Measurements from ENCODE around the gene GJA3. TPM values are rescaled to one million over a fixed set of nuclear protein-coding genes. Genes with fewer than 3 reads are reported as not detected.
A peak's percentile ranks its signal among the peaks of the same experiment; 100 is the strongest.

The GJA3 gene
- total RNA-seq, 1 experiment from 2014 or later, result 3.9 TPM

DNA sequence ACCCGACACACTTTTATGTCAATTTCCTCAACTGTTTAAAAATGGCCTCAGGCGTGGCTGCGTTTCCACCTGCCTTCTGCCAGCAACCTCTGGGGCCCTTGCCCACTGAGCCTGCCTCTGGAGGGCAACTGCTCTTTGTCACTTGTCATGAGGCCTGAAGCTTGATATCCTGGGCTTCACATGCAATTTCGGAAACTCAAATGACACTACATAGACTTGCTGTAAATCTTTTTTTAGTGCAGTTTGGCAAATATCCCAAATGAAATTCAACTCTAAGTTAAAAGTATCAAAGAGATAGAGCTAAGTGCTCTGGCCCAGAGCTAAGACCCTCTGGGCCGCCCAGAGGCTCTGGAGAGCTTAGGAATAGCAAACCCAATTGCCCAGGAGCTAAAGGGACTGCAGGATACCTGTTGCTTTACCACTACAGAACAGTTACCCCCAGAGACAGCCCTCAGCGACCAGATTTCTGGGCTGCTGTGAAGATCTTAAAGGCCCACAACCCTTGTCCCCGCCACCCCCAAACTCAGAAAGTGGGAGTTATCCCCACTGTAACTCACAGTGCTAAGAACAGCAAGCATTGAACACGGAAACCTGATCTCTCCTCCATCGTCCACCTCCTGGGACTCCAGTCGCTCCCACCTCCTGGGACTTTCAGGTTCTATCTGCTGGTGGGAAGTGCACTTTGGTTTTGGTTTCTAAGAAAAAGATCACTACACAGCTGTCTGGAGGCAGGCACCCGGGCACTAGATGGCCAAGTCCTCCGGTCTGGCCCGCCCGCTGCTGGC is 19.4 kb downstream of the GJA3 start:
- intact Hi-C loops (cut with micrococcal nuclease; ENCODE audit: unreplicated experiment), result no loop called here
- no peak for TF ChIP-seq CTCF (IDR thresholded peaks at IDR 0.05; ENCODE audit: unreplicated experiment)
- H3K9me3 Mint-ChIP-seq (ENCODE audit: low read depth, unreplicated experiment), result no peaks in the 10 kb centered on the region
- CTCF ChIA-PET, result interaction anchor here (0.6 kb wide), 1 partner anchor 13 kb away, joined by 4 read pairs; no protein-coding TSS in a partner anchor
- H3K36me3 Mint-ChIP-seq (ENCODE audit: insufficient read depth, unreplicated experiment), result no peaks in the 10 kb centered on the region
- no peaks in the 10 kb centered on the region for H3K27me3 Mint-ChIP-seq (ENCODE audit: unreplicated experiment)
- no peaks in the 10 kb centered on the region for H3K4me1 Mint-ChIP-seq (ENCODE audit: low read depth, unreplicated experiment)
- no peak overlapping the region for H3K27ac Mint-ChIP-seq (ENCODE audit: unreplicated experiment)
- no peak overlapping the region for H3K4me3 Mint-ChIP-seq (ENCODE audit: low read depth, unreplicated experiment)
- DNase-seq, result no peak
- BruUV-seq (replicated peaks), result no TSS peak

DNA sequence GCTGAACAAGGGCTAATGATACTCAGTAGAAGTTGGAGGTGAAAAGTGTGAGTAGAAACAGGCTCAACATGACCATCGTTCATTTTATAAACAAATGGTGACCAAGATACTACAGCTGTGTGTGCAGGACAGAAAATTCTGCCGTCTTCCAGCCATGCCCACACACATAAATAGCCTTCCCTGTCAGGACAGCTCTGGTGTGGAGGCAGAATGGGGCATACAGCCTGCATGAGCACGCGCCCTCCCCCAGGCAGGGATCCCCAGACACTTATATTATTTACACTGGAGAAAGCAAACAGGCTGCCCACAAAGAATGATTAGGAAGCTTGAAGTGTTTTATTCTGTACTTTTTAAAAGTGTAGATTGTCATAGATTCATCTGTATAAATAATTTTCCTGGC is 20.4 kb downstream of the GJA3 start:
- Mint-ChIP-seq H3K27me3 (ENCODE audit: unreplicated experiment) (no peaks in the 10 kb centered on the region), H3K27ac (ENCODE audit: unreplicated experiment) (no peak overlapping the region), H3K4me1 (ENCODE audit: low read depth, unreplicated experiment) (no peaks in the 10 kb centered on the region), H3K9me3 (ENCODE audit: low read depth, unreplicated experiment) (no peaks in the 10 kb centered on the region), H3K4me3 (ENCODE audit: low read depth, unreplicated experiment) (no peak overlapping the region), H3K36me3 (ENCODE audit: insufficient read depth, unreplicated experiment) (no peaks in the 10 kb centered on the region)
- BruUV-seq (replicated peaks), result no TSS peak
- no peak for DNase-seq
- CTCF ChIA-PET, result no interaction called here
- intact Hi-C loops (cut with micrococcal nuclease; ENCODE audit: unreplicated experiment), result no loop called here
- no peak for TF ChIP-seq CTCF (IDR thresholded peaks at IDR 0.05; ENCODE audit: unreplicated experiment)

GRCh38 chr13:20137875-20138274 is 23.0 kb downstream of the GJA3 start:
- Mint-ChIP-seq H3K27me3 (ENCODE audit: unreplicated experiment) (no peaks in the 10 kb centered on the region), H3K27ac (ENCODE audit: unreplicated experiment) (no peak overlapping the region), H3K4me1 (ENCODE audit: low read depth, unreplicated experiment) (no peaks in the 10 kb centered on the region), H3K4me3 (ENCODE audit: low read depth, unreplicated experiment) (no peak overlapping the region), H3K36me3 (ENCODE audit: insufficient read depth, unreplicated experiment) (no peaks in the 10 kb centered on the region), H3K9me3 (ENCODE audit: low read depth, unreplicated experiment) (no peaks in the 10 kb centered on the region)
- no TSS peak for BruUV-seq (replicated peaks)
- no peak for TF ChIP-seq CTCF (IDR thresholded peaks at IDR 0.05; ENCODE audit: unreplicated experiment)
- no peak for DNase-seq
- CTCF ChIA-PET, result no interaction called here
- intact Hi-C loops (cut with micrococcal nuclease; ENCODE audit: unreplicated experiment), result no loop called here

DNA sequence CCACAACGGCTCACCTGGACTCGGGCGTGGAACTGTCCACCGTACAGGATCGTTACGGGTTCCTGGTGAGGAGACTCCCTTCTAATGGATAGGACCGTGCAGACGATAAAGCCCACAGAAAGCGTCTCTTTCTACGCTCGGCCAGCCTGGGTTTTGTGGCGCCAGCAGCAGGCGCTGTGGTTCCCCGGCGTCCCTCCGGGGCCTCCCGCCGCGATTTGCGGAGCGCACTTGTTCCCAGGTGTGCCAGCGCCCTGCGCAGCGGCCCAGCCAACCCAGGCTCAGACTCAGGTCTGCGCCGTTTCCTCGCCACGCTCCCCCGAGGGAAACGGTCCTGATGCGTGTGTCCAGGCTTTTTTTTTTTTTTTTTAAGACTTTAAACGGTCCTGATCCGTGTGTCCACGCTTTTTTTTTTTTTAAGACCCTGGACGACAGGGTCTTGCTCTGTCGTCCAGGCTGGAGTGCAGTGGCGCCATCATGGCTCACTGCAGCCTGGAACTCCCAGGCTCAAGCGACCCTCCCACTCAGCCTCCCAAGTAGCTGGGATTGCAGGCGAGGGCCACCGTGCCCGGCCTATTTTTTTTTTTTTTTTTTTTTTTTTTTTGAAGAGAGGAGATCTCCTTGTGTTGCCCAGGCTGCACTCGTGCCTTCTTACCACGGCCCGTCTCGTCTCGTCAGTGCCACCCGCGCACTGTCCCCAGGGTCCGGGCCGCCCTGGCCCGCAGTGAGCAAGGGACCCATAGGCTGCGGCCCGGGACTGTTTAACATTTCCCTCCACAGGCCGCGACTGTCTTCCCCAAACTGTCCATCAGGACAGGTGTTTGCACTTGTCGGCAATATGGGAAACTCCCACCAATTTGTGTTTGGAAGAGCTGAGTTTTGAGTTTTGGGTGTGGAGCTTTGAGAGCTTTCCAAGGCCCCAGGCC is 23.8 kb downstream of the GJA3 start:
- H3K4me3 Mint-ChIP-seq (ENCODE audit: low read depth, unreplicated experiment), result no peak overlapping the region

More for the DNA sequence above, 23.8 kb downstream of the GJA3 start:
- DNase-seq, result peak; percentile 71
- no peaks in the 10 kb centered on the region for H3K27me3 Mint-ChIP-seq (ENCODE audit: unreplicated experiment)
- H3K9me3 Mint-ChIP-seq (ENCODE audit: low read depth, unreplicated experiment), result no peaks in the 10 kb centered on the region
- no peak for TF ChIP-seq CTCF (IDR thresholded peaks at IDR 0.05; ENCODE audit: unreplicated experiment)
- CTCF ChIA-PET, result interaction anchor here (0.7 kb wide), 1 partner anchor 111 kb away, joined by 3 read pairs; no protein-coding TSS in a partner anchor
- no peak overlapping the region for H3K27ac Mint-ChIP-seq (ENCODE audit: unreplicated experiment)
- intact Hi-C loops (cut with micrococcal nuclease; ENCODE audit: unreplicated experiment), result no loop called here
- no peaks in the 10 kb centered on the region for H3K36me3 Mint-ChIP-seq (ENCODE audit: insufficient read depth, unreplicated experiment)
- BruUV-seq (replicated peaks), result no TSS peak
- no peaks in the 10 kb centered on the region for H3K4me1 Mint-ChIP-seq (ENCODE audit: low read depth, unreplicated experiment)

Data from Calu3 (cell line).